CD14-positive monocyte (primary cell): Measurements from ENCODE around the gene DRAP1. TPM values are rescaled to one million over a fixed set of nuclear protein-coding genes. Genes with fewer than 3 reads are reported as not detected.
A peak's percentile ranks its signal among the peaks of the same experiment; 100 is the strongest.

Source experiments
- DNase-seq, 3 donors: peaks; one replicate each; pipeline ENCODE4 v3.0.0-alpha.2; 2011 to 2022
- H2AFZ ChIP-seq: 2 replicates; pipeline ENCODE4 v1.6.0; 2012; ENCODE audit warnings: mild to moderate bottlenecking, low read depth, low read length, inconsistent platforms; ENCODE audit not compliant: insufficient read depth, poor library complexity, severe bottlenecking
- H3K27ac ChIP-seq, 2 donors: 1 replicate in 1 of 2; 2 replicates in 1 of 2; pipeline ENCODE4 v1.5.1; 2012 to 2013; ENCODE audit warnings: low read length in 2 of 2, control low read depth in 1 of 2, inconsistent platforms in 1 of 2, low read depth in 1 of 2, mild to moderate bottlenecking in 1 of 2
- H3K27me3 ChIP-seq, 2 donors: one replicate each; pipeline versions ENCODE4 v1.6.0 to v1.6.1; 2011 to 2013; ENCODE audit warnings: low read length in 2 of 2; ENCODE audit not compliant: control insufficient read depth in 2 of 2, insufficient read depth in 2 of 2
- H3K36me3 ChIP-seq, 2 donors: replicated peaks in 1 of 2; 1 replicate in 1 of 2; 2 replicates in 1 of 2; pipeline versions ENCODE4 v1.5.1 to v1.6.1; 2012 to 2013; ENCODE audit warnings: low read length in 2 of 2, control low read depth in 1 of 2, inconsistent platforms in 1 of 2, mild to moderate bottlenecking in 1 of 2; ENCODE audit not compliant: insufficient read depth in 2 of 2, control insufficient read depth in 1 of 2
- H3K4me1 ChIP-seq, 2 donors: 1 replicate in 1 of 2; 2 replicates in 1 of 2; pipeline versions ENCODE4 v1.5.1 to v1.6.1; 2012 to 2013; ENCODE audit warnings: low read length in 2 of 2, control low read depth in 1 of 2, inconsistent platforms in 1 of 2, mild to moderate bottlenecking in 1 of 2, moderate library complexity in 1 of 2; ENCODE audit not compliant: insufficient read depth in 2 of 2, control insufficient read depth in 1 of 2
- H3K4me2 ChIP-seq: replicated peaks from 2 replicates; pipeline ENCODE3; 2012; ENCODE audit warnings: low read length, moderate library complexity, mild to moderate bottlenecking; ENCODE audit not compliant: poor library complexity, severe bottlenecking; ENCODE audit errors: extremely low read depth
- H3K4me3 ChIP-seq, 3 experiments: fragments of 200-600 bp in 1 of 3; sonication (generic) in 1 of 3; replicated peaks in 1 of 3; 1 replicate in 2 of 3; 2 replicates in 1 of 3; pipeline ENCODE4 v1.5.1; 2011 to 2013; ENCODE audit warnings: low read length in 3 of 3, mild to moderate bottlenecking in 3 of 3, control low read depth in 2 of 3, low read depth in 2 of 3, inconsistent platforms in 1 of 3, moderate library complexity in 1 of 3
- H3K79me2 ChIP-seq: 2 replicates; pipeline ENCODE4 v1.6.0; 2012; ENCODE audit warnings: mild to moderate bottlenecking, control low read depth, inconsistent platforms, low read length, moderate library complexity; ENCODE audit not compliant: insufficient read depth
- H3K9ac ChIP-seq: 2 replicates; pipeline ENCODE4 v1.6.0; 2017; ENCODE audit warnings: low read length, mild to moderate bottlenecking; ENCODE audit not compliant: insufficient read depth, poor library complexity, severe bottlenecking
- H3K9me3 ChIP-seq, 2 donors: replicated peaks in 1 of 2; 1 replicate in 1 of 2; 2 replicates in 1 of 2; pipeline versions ENCODE4 v1.5.1 to v1.6.1; 2012 to 2013; ENCODE audit warnings: low read length in 2 of 2, control low read depth in 1 of 2; ENCODE audit not compliant: control insufficient read depth in 1 of 2, insufficient read depth in 1 of 2
- H4K20me1 ChIP-seq: 2 replicates; pipeline ENCODE4 v1.6.0; 2012; ENCODE audit warnings: mild to moderate bottlenecking, low read length, control low read depth, moderate library complexity; ENCODE audit not compliant: insufficient read depth
- H3K27ac Mint-ChIP-seq, 7 donors: one replicate each; pipeline ENCODE4 v1.8.0; 2020; ENCODE audit warnings: mild to moderate bottlenecking in 7 of 7, mixed read lengths in 7 of 7, moderate library complexity in 6 of 7, inconsistent platforms in 2 of 7
- H3K27me3 Mint-ChIP-seq, 3 donors: one replicate each; pipeline ENCODE4 v1.8.0; 2021 to 2022; ENCODE audit warnings: low read depth in 3 of 3, mild to moderate bottlenecking in 3 of 3, mixed read lengths in 3 of 3, moderate library complexity in 3 of 3, inconsistent platforms in 1 of 3
- H3K36me3 Mint-ChIP-seq, 2 donors: one replicate each; pipeline ENCODE4 v1.8.0; 2020; ENCODE audit warnings: mixed read lengths in 2 of 2, inconsistent platforms in 1 of 2, mild to moderate bottlenecking in 1 of 2
- H3K4me1 Mint-ChIP-seq: one replicate; pipeline ENCODE4 v1.8.0; 2020; ENCODE audit warnings: mild to moderate bottlenecking, mixed read lengths
- H3K4me3 Mint-ChIP-seq, 2 donors: one replicate each; pipeline ENCODE4 v1.8.0; 2020; ENCODE audit warnings: mild to moderate bottlenecking in 2 of 2, mixed read lengths in 2 of 2, moderate library complexity in 1 of 2
- H3K9me3 Mint-ChIP-seq, 7 donors: one replicate each; pipeline ENCODE4 v1.8.0; 2020 to 2022; ENCODE audit warnings: mixed read lengths in 7 of 7, mild to moderate bottlenecking in 6 of 7, moderate library complexity in 6 of 7, inconsistent platforms in 2 of 7
- CTCF ChIP-seq: fragments of 200-600 bp; IDR thresholded peaks from one replicate; pipeline ENCODE4 v1.8.0; 2022; ENCODE audit warnings: antibody characterized with exemption, mild to moderate bottlenecking
- WGBS: methylation state at CpG from one replicate; pipeline ENCODE4 v1.1.5; 2013; ENCODE audit warnings: missing lambda C conversion rate; ENCODE audit not compliant: insufficient coverage; 5-methylcytosine and 5-hydroxymethylcytosine counted together
- intact Hi-C, 2 donors: fragments of 100-400 bp; cut with micrococcal nuclease; formaldehyde crosslinking; loops; one replicate each; pipeline versions ENCODE4 v1.15.0 to v1.15.1; 2023
- polyA plus RNA-seq, 3 donors: library from polyadenylated mRNA; depleted of rRNA in 1 of 3; unstranded in 2 of 3; stranded (reverse) in 1 of 3; fragments of 300-500 nt in 2 of 3; fragments of >200 nt in 1 of 3; fragmentation: Illumina TruSeq in 2 of 3; gene quantifications; 1 replicate in 2 of 3; 2 replicates in 1 of 3; pipeline ENCODE4 v1.2.3, GENCODE V29; 2012 to 2021

Gene DRAP1
- polyA plus RNA-seq, 3 donors: 68.3 to 97.2 (median 72.1) TPM

GRCh38 chr11:65895482-65895981 is 23.7 kb upstream of the DRAP1 start:
- H3K4me1 Mint-ChIP-seq: peaks cover 40% of the 10 kb centered on the region
- peaks cover 40% of the 10 kb centered on the region for H3K79me2 ChIP-seq
- no peaks in the 10 kb centered on the region for H3K27me3 Mint-ChIP-seq
- no peak overlapping the region for H3K27ac Mint-ChIP-seq
- H3K36me3 ChIP-seq: peaks cover 0 to 5% of the 10 kb centered on the region in 2 donors
- H2AFZ ChIP-seq: no peak overlapping the region
- H3K36me3 Mint-ChIP-seq: peaks cover 16 to 19% of the 10 kb centered on the region in 2 donors
- no peak overlapping the region for H3K9ac ChIP-seq
- no peak for DNase-seq
- H3K27me3 ChIP-seq: no peaks in the 10 kb centered on the region
- peaks cover 12% of the 10 kb centered on the region for H4K20me1 ChIP-seq
- no peaks in the 10 kb centered on the region for H3K9me3 Mint-ChIP-seq
- 100% methylated on average over 3 of the region's 5 CpGs for WGBS
- H3K4me3 Mint-ChIP-seq: no peak overlapping the region
- H3K4me2 ChIP-seq: no peak overlapping the region
- no peak for TF ChIP-seq CTCF
- no peaks in the 10 kb centered on the region for H3K9me3 ChIP-seq
- peaks cover 57 to 66% of the 10 kb centered on the region in 2 donors for H3K4me1 ChIP-seq
- H3K4me3 ChIP-seq: no peak overlapping the region
- no peak overlapping the region for H3K27ac ChIP-seq
- intact Hi-C loops: no loop called here

- Histone ChIP-seq H3K9me3 (no peaks in the 10 kb centered on the region), H3K27me3 (no peaks in the 10 kb centered on the region), H3K4me2 (no peak overlapping the region), H3K36me3 (peaks cover 0 to 5% of the 10 kb centered on the region in 2 donors), H4K20me1 (peaks cover 12% of the 10 kb centered on the region), H3K27ac (no peak overlapping the region), H3K9ac (no peak overlapping the region), H3K4me3 (no peak overlapping the region), H3K79me2 (peaks cover 32% of the 10 kb centered on the region), H3K4me1 (peaks cover 55 to 64% of the 10 kb centered on the region in 2 donors), H2AFZ (no peak overlapping the region)
- TF ChIP-seq CTCF: no peak
- 96% methylated on average over 12 of the region's 14 CpGs for WGBS
- peak overlapping the region in 2 of 7 donors; percentile 54 to 76 for H3K27ac Mint-ChIP-seq
- H3K36me3 Mint-ChIP-seq: peaks cover 16 to 19% of the 10 kb centered on the region in 2 donors
- peaks cover 43% of the 10 kb centered on the region for H3K4me1 Mint-ChIP-seq
- no peak overlapping the region for H3K4me3 Mint-ChIP-seq
- no peaks in the 10 kb centered on the region for H3K27me3 Mint-ChIP-seq
- no peaks in the 10 kb centered on the region for H3K9me3 Mint-ChIP-seq
- intact Hi-C loops: no loop called here
- DNase-seq: peak in 1 of 3 donors; percentile 48
These were observed 22.9 kb upstream of the DRAP1 start for GRCh38 chr11:65896034-65896999.
